ENCODE measurements around the gene PRICKLE2.
A peak's percentile ranks its signal among the peaks of the same experiment; 100 is the strongest.

Gene PRICKLE2

GRCh38 chr3:64253689-64254088 is 28.4 kb upstream of the PRICKLE2 start:
- DNase-seq (ENCODE audit: low read depth): no peak

- no peak for DNase-seq (ENCODE audit: low read depth)
Measured at GRCh38 chr3:64251019-64251418, 25.8 kb upstream of the PRICKLE2 start.

DNA sequence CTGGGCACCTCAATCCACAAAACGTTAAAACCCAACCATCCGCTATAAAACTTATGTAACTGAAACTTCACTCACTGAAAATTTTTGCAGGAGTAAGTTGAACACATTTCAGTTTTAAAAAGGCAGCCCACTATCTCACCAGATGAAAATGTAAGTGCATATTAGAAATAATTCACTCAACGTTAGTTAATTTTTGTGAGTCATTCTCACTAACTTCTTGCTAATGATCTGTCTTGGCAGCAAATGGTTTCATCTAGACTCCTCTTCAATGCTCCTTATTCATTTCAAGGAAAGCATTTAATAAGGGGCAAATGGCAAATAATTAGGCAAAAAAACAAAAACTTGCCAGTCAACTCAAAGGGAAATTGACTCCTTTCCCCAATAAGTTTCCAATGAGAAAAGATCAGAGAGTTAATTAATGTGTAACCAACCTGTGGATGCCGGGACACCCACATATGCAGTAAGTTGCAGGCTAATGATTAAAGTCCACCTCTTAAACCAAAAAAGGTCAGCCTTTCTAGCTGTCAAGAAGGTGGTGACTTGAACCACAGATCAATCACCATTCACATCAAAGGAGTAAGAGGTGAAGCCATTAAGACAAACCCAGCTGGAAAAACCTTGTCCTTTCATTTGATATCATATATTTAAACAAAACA is 22.9 kb upstream of the PRICKLE2 start:
- DNase-seq (ENCODE audit: low read depth): no peak

- DNase-seq (ENCODE audit: low read depth): peak; percentile 43
Measured at GRCh38 chr3:64244011-64244942, 19.0 kb upstream of the PRICKLE2 start.

DNA sequence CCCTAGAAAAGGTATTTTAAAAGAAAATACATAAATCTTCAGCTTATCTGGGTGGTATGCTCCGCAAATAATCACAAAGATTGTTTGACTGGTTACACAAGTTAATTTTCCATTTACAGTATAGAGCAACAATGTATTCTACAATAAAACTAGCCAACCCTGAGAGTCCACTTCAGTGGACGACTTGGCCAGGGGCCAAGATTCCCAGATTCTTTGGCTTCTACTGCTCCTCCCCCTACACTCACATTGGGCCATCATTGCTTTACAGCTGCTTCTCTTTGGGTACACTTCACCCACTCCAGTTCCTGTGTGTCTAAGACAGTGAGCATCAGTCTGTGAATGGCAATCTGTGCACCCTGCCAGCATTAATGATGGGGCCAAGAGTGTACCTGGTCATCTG is 17.2 kb upstream of the PRICKLE2 start:
- peak; percentile 44 for DNase-seq (ENCODE audit: low read depth)

GRCh38 chr3:64240959-64241358 is 15.7 kb upstream of the PRICKLE2 start:
- no peak for DNase-seq (ENCODE audit: low read depth)

DNA sequence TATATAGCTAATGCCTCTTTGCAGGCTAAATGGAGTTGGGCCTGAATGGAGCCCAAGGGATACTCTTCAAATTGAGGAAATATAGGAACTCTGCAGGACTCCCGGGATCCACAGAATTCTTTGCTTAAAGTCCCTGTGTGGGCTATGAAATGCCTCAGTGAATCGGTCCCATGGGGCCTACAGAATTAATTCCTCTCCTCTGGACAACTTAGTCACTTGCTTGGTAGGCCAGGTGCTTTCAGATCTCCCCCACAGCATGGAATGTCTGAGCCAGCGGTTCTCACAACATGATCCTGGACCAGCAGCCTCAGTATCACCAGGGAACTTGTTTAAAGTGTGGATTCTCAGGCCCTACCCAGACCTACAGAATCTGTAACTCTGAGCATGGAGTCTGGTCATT is 15.1 kb upstream of the PRICKLE2 start:
- no peak for DNase-seq (ENCODE audit: low read depth)

- no peak for DNase-seq (ENCODE audit: low read depth)
Measured at GRCh38 chr3:64239841-64240240, 14.6 kb upstream of the PRICKLE2 start.

DNA sequence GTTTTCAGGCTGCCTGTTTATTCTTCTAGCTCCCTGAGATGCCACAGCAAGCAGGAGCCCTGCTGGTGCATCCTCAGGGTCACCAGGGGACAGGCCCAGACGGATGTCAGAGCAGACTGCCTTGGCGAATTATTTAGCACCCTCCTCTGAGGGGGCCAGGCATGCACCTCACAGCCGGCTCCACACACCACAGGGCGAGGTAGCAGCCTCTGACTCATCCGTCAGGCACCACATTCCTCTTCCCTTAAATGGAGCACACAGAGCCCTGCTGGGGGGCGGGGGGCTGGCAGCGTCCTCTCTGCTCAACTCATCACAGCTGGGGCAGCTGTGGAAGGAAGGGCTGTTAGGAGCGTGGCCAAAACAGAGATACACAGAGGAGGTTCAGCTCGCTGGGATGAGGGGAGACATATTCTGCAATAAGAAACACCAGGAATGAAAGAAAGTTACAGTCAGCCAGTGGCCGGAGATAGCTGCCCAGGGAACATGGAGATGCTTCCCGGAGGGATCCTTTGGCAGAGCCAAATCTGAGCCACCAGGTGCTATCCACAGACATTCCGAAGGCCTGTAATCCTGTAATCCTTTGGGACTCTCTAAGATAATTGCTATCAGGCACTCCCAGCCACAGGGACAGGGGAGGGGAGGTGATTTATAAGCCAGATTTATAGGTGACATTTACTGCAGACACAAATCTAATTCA is 13.9 kb upstream of the PRICKLE2 start:
- peak; percentile 99 for DNase-seq (ENCODE audit: low read depth)

DNA sequence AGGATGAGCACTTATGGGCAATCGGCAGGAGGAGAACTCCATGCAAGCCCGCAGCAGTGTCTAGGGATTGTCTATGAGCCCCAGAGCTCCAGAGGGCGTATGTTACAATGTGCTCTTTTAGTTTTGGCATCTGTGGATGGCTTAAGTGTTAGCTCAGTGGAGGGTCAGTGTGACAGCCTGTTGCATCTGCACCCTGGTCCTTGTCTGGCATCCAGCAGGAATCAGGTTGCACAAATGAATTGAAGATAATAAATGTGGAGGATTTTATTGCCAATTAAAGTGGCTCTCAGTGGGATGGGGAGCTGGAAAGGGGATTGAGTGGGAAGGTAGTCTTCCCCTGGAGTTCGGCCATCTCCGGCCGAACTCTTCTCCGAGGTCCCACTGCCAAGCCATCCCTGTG is 11.8 kb upstream of the PRICKLE2 start:
- DNase-seq (ENCODE audit: low read depth): no peak

- DNase-seq (ENCODE audit: low read depth): no peak
Measured at GRCh38 chr3:64235605-64236004, 10.3 kb upstream of the PRICKLE2 start.

- no peak for DNase-seq (ENCODE audit: low read depth)
Measured at GRCh38 chr3:64234571-64234970, 9.3 kb upstream of the PRICKLE2 start.

GRCh38 chr3:64232821-64233220 is 7.6 kb upstream of the PRICKLE2 start:
- no peak for DNase-seq (ENCODE audit: low read depth)

DNA sequence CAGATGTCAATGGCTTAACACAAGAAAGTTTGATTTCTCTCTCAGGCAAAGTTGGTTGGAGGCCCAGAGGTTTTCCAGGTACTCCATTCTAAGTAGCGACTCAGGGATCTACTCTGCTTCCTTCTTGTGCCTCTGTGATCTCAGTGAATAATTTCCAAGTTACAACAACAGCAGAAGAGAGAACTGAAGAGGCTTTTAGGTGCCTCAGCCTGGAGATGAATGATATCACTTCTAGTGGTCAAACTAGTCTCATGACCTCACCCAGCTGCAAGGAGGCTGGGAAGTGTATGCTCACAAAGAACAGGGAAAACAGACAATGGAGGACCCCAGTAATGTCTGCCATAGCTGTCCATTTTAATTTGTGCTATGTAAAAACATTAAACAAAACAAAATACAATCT is 4.6 kb upstream of the PRICKLE2 start:
- peak; percentile 15 for DNase-seq (ENCODE audit: low read depth)

DNA sequence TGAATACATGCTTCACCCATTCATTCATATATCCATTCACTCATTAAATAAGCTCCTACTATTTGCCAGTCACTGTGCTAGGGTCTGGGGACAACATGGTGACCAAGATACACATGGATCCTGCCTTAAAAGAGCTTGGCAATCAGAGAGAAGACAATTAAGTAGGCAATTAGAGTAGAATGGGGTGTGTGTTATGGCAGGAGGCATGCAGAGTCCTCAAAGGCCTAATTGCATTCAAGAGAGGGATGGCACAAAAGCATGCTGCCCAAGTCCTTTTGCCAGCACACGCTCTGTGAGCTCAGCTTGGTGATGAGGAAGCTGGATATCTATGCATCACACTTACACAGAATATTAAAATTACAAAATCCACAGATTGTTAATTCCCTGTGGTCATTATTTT is 2.8 kb upstream of the PRICKLE2 start:
- DNase-seq (ENCODE audit: low read depth): no peak

GRCh38 chr3:64226730-64227129 is 1.5 kb upstream of the PRICKLE2 start:
- DNase-seq (ENCODE audit: low read depth): no peak

DNA sequence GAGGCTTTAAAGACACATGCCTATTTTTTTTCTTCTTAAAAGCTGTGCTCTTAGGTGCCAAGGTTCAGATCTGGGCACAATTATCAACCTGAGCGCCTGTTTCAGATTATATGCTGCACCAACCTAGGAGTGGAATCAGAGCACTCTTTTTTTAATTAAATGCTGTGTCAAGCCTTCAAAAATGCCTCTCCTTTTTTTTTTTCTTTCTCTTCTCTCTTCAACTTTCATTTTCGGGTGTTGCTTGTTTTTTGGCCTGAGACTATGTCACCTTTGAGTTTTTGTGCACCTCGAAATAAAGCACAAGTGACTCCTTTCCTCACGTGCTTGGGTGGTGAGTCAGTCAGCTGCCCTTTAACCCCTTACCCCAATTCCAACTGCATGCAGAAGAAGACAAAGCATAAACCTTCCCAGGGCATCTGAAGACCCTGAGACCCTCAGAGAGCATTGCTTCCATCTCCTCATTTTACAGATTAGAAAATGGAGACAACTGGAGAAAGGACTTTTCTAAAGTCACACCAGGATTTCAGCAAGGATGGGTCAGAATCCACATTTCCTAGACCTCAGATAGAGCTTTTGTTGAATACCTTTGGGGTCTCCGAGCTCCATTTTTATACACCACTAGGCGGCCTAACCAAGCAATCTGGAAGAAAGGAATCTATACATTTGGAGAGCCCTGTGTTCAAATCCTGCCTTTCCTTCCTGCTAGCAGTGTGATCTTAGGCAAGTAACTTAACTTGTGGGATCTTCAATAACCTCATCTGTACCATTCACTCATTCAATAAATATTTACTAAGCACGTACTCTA is 631 bp upstream of the PRICKLE2 start:
- peak; percentile 21 for DNase-seq (ENCODE audit: low read depth)

DNA sequence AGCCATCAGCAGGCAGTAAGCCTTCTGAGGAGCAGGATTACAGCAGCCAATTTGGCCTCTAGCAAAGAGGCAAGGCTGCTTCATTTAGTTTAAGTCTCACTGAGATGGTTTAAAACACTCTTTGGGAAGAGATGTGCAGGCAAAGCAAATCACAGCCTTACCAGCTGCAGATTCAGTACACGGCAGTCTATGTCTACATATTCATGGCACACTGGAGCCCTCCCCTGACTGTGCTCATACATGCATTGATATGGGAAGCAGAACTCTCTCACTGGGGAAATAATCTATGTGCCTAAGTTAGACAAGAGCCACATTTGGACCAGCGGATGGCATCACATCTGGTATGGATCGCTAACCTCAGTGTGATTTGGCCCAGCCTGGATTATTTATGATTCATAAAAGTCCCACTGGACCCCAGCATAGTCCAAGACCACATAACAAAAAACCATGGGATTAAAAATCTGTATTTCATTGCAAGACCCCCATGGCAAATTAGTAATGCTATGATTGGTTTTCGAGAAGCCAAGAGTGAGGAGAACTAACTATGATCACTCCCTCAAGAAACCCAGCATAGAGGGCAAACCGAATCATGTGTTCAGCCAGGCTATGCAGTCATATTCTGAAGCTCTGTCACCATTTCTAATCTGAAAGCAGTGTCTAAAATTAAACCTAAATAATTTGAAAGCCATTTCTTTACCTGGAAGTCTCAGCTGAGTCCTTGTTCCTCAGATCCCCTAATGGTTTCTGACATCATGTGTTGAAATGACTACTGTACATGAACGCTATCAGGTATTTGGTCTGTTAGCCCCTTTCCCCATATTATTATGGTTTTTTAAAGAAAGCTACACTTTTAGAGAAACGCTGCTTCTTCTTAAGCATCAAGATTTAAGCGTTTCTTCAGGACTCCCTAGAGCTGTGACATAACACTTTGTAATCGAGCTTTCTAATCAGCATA is 1.2 kb downstream of the PRICKLE2 start:
- DNase-seq (ENCODE audit: low read depth): peak; percentile 73

GRCh38 chr3:64222501-64223111 is 2.7 kb downstream of the PRICKLE2 start:
- no peak for DNase-seq (ENCODE audit: low read depth)

DNA sequence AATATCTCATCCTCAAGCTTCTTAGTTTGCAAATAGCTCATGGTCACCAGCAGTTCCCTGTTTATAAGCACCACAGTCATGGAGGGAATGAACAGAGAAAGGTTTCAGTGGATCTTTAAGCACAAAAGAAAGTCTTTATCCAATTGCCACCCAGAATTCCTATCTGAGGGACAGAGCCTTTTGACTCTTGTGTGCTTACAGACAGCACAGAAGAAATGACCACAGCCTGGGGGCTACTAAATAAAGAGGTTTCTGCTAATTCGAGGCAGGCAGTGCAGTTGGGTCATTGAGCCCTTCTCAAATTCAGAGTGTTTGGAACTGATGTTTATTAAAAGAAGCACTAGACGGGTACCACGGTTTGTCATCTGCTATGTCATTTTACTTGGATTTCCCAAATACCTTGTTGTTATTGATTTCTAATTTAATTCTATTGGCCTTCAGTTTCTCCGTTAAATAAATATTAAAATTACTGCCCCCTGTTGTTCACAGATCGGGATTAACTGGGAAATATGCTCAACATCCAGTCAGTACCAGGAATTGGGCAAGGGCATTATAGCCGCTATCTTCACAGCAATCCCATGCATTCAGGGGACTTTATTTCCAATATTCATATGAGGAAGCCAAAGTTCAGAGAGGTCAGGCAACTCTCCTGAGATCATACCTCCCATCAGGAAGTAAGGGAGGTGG is 3.6 kb downstream of the PRICKLE2 start:
- no peak for DNase-seq (ENCODE audit: low read depth)

Measured in EH (cell line).